Activated CD4-positive, alpha-beta memory T cell treated with anti-CD3 and anti-CD28 coated beads, Interleukin-2, amount 10 ng/mL, durations not matched to agents 7 days and 5 days (primary cell): ENCODE measurements around the gene ZMYM4. TPM values are rescaled to one million over a fixed set of nuclear protein-coding genes. Genes with fewer than 3 reads are reported as not detected.

Source experiments
- CTCF ChIA-PET: fragments of 350-600 bp; sonication (Branson Sonifier 250); formaldehyde crosslinking; loops from one replicate; lab custom pipeline; 2021; ENCODE audit warnings: antibody characterized with exemption, inconsistent platforms; lab: Charles Lee
- POLR2A ChIA-PET: fragments of 350-600 bp; sonication (Branson Sonifier 250); formaldehyde crosslinking; loops from one replicate; lab custom pipeline; 2021; ENCODE audit warnings: antibody characterized with exemption; lab: Charles Lee
- DNase-seq: peaks from one replicate; pipeline ENCODE4 v3.0.0-alpha.2; 2020
- H3K27ac Mint-ChIP-seq: one replicate; pipeline ENCODE4 v1.8.0; 2021; ENCODE audit warnings: mild to moderate bottlenecking, mixed read lengths
- H3K27me3 Mint-ChIP-seq: one replicate; pipeline ENCODE4 v1.8.0; 2021; ENCODE audit warnings: mixed read lengths
- H3K36me3 Mint-ChIP-seq: one replicate; pipeline ENCODE4 v1.8.0; 2021; ENCODE audit warnings: low read depth, mixed read lengths
- H3K4me1 Mint-ChIP-seq: one replicate; pipeline ENCODE4 v1.8.0; 2021; ENCODE audit warnings: mixed read lengths
- H3K4me3 Mint-ChIP-seq: one replicate; pipeline ENCODE4 v1.8.0; 2021; ENCODE audit warnings: mild to moderate bottlenecking, mixed read lengths
- H3K9me3 Mint-ChIP-seq: one replicate; pipeline ENCODE4 v1.8.0; 2021; ENCODE audit warnings: mixed read lengths
- total RNA-seq, 2 experiments: library from RNA; stranded (reverse); gene quantifications; one replicate each; pipeline ENCODE4 v1.2.3, GENCODE V29; 2021

Gene ZMYM4
- total RNA-seq, 2 experiments from 2014 or later, result 26.8 to 28.7 TPM

DNA sequence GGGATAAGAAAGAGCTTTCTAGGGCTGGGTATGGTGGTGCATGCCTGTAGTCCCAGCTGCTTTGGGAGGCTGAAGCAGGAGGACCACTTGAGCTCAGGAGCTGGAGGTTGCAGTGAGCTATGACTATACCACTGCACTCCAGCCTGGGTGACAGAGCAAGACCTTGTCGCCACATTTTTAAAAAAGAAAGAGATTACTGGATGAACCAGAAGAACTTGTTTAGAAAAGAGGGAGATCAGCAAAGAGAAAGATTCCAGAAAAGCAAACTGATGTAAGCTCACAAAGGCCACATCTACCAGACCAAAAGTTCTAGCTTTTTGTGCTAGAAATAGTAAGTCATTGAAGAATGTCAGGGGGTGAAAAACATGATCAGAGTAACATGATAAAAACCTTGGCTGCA lies 171.1 kb downstream of the ZMYM4 start:
- DNase-seq, result no peak
- Mint-ChIP-seq H3K9me3 (no peaks in the 10 kb centered on the region), H3K36me3 (peaks cover 47% of the 10 kb centered on the region), H3K4me3 (no peak overlapping the region), H3K4me1 (peaks cover 8% of the 10 kb centered on the region), H3K27ac (no peak overlapping the region), H3K27me3 (no peaks in the 10 kb centered on the region)
- ChIA-PET POLR2A (interaction anchor here (1.0 kb wide), 1 partner anchor 12 kb away, joined by 3 read pairs; no protein-coding TSS in a partner anchor), CTCF (interaction anchor here (1.0 to 6.0 kb wide), 3 partner anchors 12 to 125 kb away, joined by 4 to 30 read pairs (median 5); no protein-coding TSS in a partner anchor)

DNA sequence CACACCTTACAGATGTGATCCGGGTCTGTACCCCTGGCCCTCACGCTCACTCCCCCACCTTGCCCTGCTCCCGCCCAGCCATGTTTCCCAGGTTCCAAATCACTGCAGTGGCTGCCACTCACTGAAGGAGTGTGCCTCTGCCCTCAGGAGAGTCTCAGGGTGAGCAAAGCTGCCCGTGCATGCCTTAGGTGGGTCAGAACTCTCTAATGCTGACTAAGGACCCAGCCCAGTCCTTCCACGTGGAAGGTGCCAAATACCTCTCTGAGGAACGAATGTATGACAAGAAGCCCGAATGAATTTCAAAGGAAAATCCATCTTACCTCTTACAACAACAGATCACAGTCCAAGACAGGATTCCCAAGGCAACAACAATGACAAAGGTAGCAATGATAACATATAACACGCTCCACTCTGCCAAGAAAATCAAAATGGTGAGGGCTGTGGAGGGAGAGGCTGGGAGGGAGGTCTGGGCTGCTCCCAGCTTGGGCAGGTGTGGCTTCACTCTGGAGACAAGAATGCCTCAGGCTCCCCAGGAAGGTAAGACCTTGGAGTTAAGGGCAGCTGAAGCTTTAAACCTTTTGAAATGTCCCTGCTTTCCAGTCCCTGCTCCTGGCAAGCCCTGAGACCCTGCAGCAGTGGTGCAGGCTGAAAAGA lies 173.5 kb downstream of the ZMYM4 start:
- CTCF ChIA-PET, result interaction anchor here (0.8 to 6.0 kb wide), 2 partner anchors 10 to 123 kb away, joined by 3 to 30 read pairs; no protein-coding TSS in a partner anchor
- Mint-ChIP-seq H3K27me3 (no peaks in the 10 kb centered on the region), H3K4me3 (no peak overlapping the region), H3K9me3 (no peaks in the 10 kb centered on the region), H3K36me3 (peaks cover 35% of the 10 kb centered on the region), H3K4me1 (peaks cover 8% of the 10 kb centered on the region), H3K27ac (no peak overlapping the region)
- POLR2A ChIA-PET, result no interaction called here
- no peak for DNase-seq

DNA sequence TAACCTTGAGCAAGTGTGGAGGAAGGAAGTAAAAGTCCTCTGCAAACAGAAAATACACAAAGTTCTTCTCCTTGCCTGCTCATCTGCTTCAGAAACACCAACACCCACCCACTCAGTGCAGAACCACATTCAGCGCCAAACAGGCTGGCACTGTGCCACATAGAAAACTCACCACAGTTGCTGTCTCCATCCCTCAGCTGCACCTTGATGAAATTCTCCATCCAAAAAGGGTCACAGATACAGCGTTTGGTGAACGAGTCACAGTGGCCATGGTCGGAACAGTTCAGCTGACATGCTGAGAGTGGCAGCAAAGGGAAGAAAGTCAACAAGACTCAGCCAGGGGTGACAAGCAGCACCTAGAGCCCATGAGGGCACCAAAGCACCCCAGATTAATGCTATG lies 174.2 kb downstream of the ZMYM4 start:
- Mint-ChIP-seq H3K27ac (no peak overlapping the region), H3K9me3 (no peaks in the 10 kb centered on the region), H3K4me3 (no peak overlapping the region)

DNA sequence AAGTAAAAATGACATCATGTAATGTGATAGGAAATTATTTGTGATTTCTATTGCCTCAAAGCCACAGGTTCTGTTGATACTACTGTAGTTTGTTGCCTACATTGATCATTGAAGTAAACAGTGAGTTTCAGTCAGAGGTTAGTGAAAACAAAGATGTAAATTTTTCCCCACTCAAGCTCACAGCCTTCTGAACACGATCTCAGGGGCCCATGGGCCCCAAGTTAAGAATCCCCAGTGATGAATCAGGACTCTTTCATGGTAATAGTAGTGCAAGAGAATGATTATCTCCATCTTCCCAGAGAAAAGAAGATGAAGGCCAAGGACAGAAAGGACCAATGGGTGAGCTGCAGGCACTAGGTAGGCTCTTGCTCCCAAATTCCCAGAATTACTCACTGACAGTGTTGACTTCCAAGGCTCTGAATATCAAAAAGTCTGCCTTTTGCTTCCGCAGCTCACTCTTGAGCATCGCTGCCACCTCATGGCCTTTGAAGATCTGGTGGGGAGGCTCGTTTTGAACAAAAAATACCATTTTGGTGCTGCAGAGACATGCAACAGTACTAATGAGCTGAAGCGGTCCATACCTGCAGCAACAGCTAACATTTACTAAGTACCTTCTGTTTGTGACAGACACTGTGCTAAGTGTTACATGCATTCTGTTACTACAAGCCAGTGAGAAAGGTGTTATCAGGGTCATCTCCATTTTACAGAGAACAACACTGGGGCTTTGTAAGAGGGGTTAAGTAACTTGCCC lies 175.4 kb downstream of the ZMYM4 start:
- Mint-ChIP-seq H3K9me3 (no peaks in the 10 kb centered on the region), H3K27me3 (no peaks in the 10 kb centered on the region), H3K4me3 (no peak overlapping the region), H3K36me3 (peaks cover 21% of the 10 kb centered on the region), H3K27ac (no peak overlapping the region), H3K4me1 (peaks cover 10% of the 10 kb centered on the region)
- ChIA-PET POLR2A (interaction anchor here (0.7 to 1.3 kb wide), 3 partner anchors 62 to 115 kb away, joined by 3 to 5 read pairs (median 5); partner anchors contain the start of genes KIAA0319L and NCDN), CTCF (interaction anchor here (0.6 to 6.0 kb wide), 8 partner anchors 8 to 272 kb away, joined by 3 to 30 read pairs (median 4); no protein-coding TSS in a partner anchor)
- no peak for DNase-seq

More for the DNA sequence above, 174.2 kb downstream of the ZMYM4 start:
- POLR2A ChIA-PET, result no interaction called here
- DNase-seq, result no peak
- CTCF ChIA-PET, result interaction anchor here (0.8 to 6.0 kb wide), 2 partner anchors 9 to 122 kb away, joined by 3 to 30 read pairs; no protein-coding TSS in a partner anchor
- peaks cover 8% of the 10 kb centered on the region for H3K4me1 Mint-ChIP-seq
- peaks cover 28% of the 10 kb centered on the region for H3K36me3 Mint-ChIP-seq
- H3K27me3 Mint-ChIP-seq, result no peaks in the 10 kb centered on the region

DNA sequence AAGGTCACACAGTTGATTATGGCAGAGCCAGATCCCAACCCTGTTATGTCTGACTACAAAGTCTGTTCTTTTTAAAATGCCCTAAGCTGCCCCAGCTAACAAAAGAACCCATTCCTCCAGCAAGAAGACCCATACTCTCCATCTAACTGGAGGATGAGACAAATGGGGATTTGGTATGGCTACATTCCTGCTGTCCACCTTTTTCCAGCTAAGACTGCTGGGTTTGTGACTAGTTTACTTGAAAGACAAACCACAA lies 175.9 kb downstream of the ZMYM4 start:
- no peak for DNase-seq
- ChIA-PET CTCF (interaction anchor here (0.6 to 2.5 kb wide), 7 partner anchors 91 to 271 kb away, joined by 3 to 8 read pairs (median 4); no protein-coding TSS in a partner anchor), POLR2A (interaction anchor here (0.7 to 1.3 kb wide), 3 partner anchors 62 to 115 kb away, joined by 3 to 5 read pairs (median 5); partner anchors contain the start of genes KIAA0319L and NCDN)
- peaks cover 10% of the 10 kb centered on the region for H3K4me1 Mint-ChIP-seq
- H3K27me3 Mint-ChIP-seq, result no peaks in the 10 kb centered on the region
- no peak overlapping the region for H3K27ac Mint-ChIP-seq
- H3K4me3 Mint-ChIP-seq, result no peak overlapping the region
- no peaks in the 10 kb centered on the region for H3K9me3 Mint-ChIP-seq
- peaks cover 17% of the 10 kb centered on the region for H3K36me3 Mint-ChIP-seq

DNA sequence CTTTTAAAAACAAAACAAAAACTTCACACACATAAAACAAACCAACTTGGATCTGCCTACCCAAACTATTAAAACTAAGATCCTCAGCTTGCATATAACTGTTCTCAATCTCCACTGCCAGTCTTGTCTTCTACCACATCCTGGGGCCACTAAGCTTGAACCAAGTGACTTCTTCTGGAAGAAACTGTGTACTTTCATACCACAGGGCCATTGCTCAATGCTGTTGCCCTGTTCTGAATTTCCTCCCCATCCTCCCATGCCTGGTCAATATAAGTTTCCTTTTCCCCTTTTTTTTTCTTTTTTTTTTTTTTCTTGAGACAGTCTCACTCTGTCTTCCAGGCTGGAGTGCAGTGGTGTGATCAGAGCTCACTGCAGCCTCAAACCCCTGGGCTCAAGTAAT lies 178.8 kb downstream of the ZMYM4 start:
- peak overlapping the region; percentile 32 for H3K27ac Mint-ChIP-seq
- H3K36me3 Mint-ChIP-seq, result peaks cover 16% of the 10 kb centered on the region
- H3K27me3 Mint-ChIP-seq, result no peaks in the 10 kb centered on the region
- DNase-seq, result no peak
- H3K4me3 Mint-ChIP-seq, result no peak overlapping the region
- POLR2A ChIA-PET, result interaction anchor here (1.0 kb wide), 1 partner anchor 254 kb away, joined by 4 read pairs; the partner anchor contains the start of gene SFPQ
- H3K9me3 Mint-ChIP-seq, result no peaks in the 10 kb centered on the region
- CTCF ChIA-PET, result interaction anchor here (0.7 to 10.6 kb wide), 3 partner anchors 16 to 119 kb away, joined by 3 to 159 read pairs (median 3); no protein-coding TSS in a partner anchor
- H3K4me1 Mint-ChIP-seq, result peaks cover 20% of the 10 kb centered on the region

DNA sequence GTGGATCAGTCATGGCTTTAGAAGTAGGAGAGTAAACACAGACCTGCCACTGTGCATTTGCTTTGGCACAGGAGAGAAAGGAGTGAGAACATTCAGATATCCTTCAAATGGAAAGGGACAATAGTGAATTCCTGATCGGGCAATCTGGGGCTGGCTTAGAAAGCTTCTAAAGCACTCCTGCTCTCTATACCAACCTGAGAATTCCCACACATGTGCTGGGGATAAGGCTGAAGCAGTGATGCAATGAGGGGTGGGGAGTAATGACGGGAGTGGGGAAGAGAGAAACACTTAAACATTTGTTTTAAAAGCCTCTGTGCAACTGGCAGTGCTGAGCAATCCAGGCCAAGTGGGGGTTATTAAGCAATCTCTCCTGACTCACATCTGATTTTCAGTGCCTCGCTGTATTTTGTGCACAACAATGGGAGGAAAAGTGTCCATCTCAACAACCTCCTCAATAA lies 179.9 kb downstream of the ZMYM4 start:
- DNase-seq, result no peak
- Mint-ChIP-seq H3K27ac (no peak overlapping the region), H3K4me1 (peaks cover 19% of the 10 kb centered on the region), H3K9me3 (no peaks in the 10 kb centered on the region), H3K27me3 (no peaks in the 10 kb centered on the region), H3K4me3 (no peak overlapping the region), H3K36me3 (peaks cover 13% of the 10 kb centered on the region)
- CTCF ChIA-PET, result interaction anchor here (1.0 to 10.6 kb wide), 3 partner anchors 89 to 120 kb away, joined by 3 to 159 read pairs (median 55); no protein-coding TSS in a partner anchor
- POLR2A ChIA-PET, result interaction anchor here (6.2 kb wide), 1 partner anchor 109 kb away, joined by 44 read pairs; the partner anchor contains the start of genes KIAA0319L and NCDN

DNA sequence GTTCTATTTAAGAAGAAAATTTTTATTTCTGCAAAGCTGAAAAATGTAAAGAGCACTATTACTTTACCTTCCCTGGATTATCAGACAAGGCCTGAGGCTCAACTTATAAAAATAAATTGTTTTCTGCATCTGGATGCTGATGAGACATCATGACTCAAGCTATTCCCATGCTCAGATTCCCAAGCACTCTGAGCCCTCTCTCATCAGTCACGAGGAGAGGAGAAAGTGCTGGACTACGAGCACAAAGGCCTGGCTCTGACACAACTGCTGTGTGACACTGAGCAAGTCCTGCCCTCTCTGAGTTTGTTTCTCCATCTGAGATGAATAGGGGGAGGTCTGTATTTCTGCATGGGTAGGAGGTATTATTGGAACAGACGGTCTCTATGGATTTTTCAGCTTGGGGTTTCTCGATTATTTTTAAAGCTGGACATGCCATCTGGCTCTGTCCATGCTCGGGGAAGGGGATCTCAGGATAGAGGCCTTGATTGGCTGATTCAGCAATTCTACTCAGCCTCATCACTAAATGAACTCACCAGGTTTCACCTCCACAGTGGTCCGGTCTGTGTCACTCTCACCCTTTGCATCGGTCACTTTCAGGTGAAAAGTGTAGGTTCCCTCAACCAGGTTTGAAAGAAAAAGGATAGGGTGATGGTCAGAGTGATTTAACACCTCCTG lies 181.0 kb downstream of the ZMYM4 start:
- no peak for DNase-seq
- Mint-ChIP-seq H3K27ac (no peak overlapping the region), H3K9me3 (no peaks in the 10 kb centered on the region), H3K36me3 (peaks cover 19% of the 10 kb centered on the region), H3K4me3 (no peak overlapping the region), H3K4me1 (peaks cover 24% of the 10 kb centered on the region), H3K27me3 (no peaks in the 10 kb centered on the region)
- CTCF ChIA-PET, result interaction anchor here (1.0 to 10.6 kb wide), 9 partner anchors 8 to 326 kb away, joined by 3 to 159 read pairs (median 30); partner anchors contain the start of genes KIAA0319L and NCDN
- POLR2A ChIA-PET, result interaction anchor here (1.5 to 6.2 kb wide), 2 partner anchors 57 to 108 kb away, joined by 4 to 44 read pairs; partner anchors contain the start of genes KIAA0319L and NCDN

DNA sequence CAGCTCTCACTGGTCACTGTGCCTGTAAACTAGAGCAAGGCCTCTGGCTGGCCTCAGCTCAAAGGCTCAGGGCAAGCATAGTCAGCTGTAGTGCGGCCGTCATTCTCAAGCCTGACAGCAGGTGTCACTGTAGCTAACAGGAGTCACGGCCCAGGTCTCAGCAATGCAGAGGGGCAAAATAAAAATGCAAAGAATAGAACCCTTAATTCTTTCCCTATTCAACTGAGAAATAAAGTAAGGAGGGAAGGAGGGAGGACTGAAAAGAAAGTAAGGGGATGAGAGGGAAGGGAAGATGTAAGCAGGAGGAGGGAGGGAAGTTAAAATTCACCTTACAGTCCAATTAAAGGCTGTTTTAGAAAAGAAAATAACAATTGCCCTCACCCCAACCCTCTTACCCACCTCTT lies 182.6 kb downstream of the ZMYM4 start:
- no peaks in the 10 kb centered on the region for H3K9me3 Mint-ChIP-seq
- H3K36me3 Mint-ChIP-seq, result peaks cover 24% of the 10 kb centered on the region
- no peak overlapping the region for H3K27ac Mint-ChIP-seq
- peaks cover 32% of the 10 kb centered on the region for H3K4me1 Mint-ChIP-seq
- ChIA-PET POLR2A (interaction anchor here (1.1 to 6.2 kb wide), 8 partner anchors 11 to 318 kb away, joined by 3 to 44 read pairs (median 6); partner anchors contain the start of genes KIAA0319L and NCDN), CTCF (interaction anchor here (0.6 to 10.6 kb wide), 44 partner anchors 8 to 420 kb away, joined by 3 to 159 read pairs (median 6); partner anchors contain the start of genes KIAA0319L, NCDN and TFAP2E)
- peak; percentile 81 for DNase-seq
- H3K4me3 Mint-ChIP-seq, result no peak overlapping the region
- no peaks in the 10 kb centered on the region for H3K27me3 Mint-ChIP-seq

DNA sequence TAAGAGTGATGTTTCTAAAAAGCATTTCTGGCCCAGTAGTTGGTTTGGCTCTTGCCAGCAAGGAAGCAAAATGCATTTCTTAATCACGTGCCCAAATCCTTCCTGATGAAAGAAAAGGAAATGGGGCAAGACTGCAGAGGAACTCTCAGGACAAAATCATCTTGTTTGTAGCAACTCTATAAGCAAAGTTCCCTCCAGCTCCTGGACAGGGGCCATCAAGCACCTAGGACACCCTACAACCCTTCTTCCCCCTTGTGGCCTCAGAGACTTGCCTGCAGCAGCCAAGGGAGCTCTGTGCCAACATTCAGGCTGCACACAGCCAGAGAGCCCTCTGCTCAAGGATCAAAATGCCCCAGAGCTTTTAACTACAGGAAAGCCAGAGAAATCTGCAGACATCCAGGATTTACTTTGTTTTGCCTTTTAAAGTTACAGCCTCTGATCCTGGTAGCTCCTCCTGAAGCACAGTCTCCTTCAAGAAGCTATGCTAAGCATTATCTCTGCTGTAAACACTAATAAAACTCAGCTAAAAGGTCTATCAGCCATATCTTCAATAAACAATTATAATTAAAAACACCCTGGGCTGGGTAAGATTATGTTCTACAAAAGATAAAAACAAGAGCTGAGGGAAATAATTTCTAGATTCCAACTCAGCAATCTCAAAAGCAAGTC lies 183.7 kb downstream of the ZMYM4 start:
- POLR2A ChIA-PET, result interaction anchor here (1.0 to 6.2 kb wide), 8 partner anchors 13 to 317 kb away, joined by 3 to 44 read pairs (median 5); partner anchors contain the start of genes KIAA0319L and NCDN
- no peak for DNase-seq
- no peaks in the 10 kb centered on the region for H3K9me3 Mint-ChIP-seq
- H3K27ac Mint-ChIP-seq, result peak overlapping the region; percentile 32
- H3K4me1 Mint-ChIP-seq, result peaks cover 36% of the 10 kb centered on the region
- H3K4me3 Mint-ChIP-seq, result no peak overlapping the region
- CTCF ChIA-PET, result interaction anchor here (0.8 to 10.6 kb wide), 25 partner anchors 7 to 351 kb away, joined by 3 to 159 read pairs (median 8); partner anchors contain the start of genes KIAA0319L and NCDN
- H3K27me3 Mint-ChIP-seq, result no peaks in the 10 kb centered on the region
- H3K36me3 Mint-ChIP-seq, result peaks cover 25% of the 10 kb centered on the region

DNA sequence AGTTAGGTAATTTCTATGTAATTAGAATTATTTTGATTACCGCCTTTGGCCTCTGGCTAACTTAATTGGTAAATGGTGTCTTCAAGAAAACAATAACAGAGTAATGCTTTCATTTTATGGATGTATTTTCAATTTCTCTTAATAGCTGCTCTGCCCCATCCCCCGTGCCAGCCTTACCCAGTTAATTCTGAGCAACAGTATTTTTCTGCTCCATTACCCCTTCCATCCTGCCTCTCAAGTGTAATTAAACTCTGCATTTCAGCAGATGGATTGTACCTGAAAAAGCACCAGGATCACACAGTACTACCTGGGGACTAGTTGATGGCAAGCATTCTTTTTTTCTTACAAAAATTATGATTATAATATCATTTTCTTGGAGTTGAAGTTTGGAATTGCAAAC lies 184.5 kb downstream of the ZMYM4 start:
- no peak for DNase-seq
- ChIA-PET POLR2A (interaction anchor here (1.5 to 6.2 kb wide), 2 partner anchors 13 to 104 kb away, joined by 3 to 44 read pairs; partner anchors contain the start of genes KIAA0319L and NCDN), CTCF (interaction anchor here (0.6 to 10.6 kb wide), 14 partner anchors 10 to 392 kb away, joined by 3 to 159 read pairs (median 8); partner anchors contain the start of genes KIAA0319L and NCDN)
- Mint-ChIP-seq H3K4me1 (peaks cover 39% of the 10 kb centered on the region), H3K4me3 (no peak overlapping the region), H3K9me3 (no peaks in the 10 kb centered on the region), H3K27ac (no peak overlapping the region), H3K27me3 (no peaks in the 10 kb centered on the region), H3K36me3 (peaks cover 25% of the 10 kb centered on the region)
